Measurements from ENCODE around the gene RBM10. TPM values are rescaled to one million over a fixed set of nuclear protein-coding genes. Genes with fewer than 3 reads are reported as not detected.
A peak's percentile ranks its signal among the peaks of the same experiment; 100 is the strongest.

Gene RBM10
- total and polyA plus RNA-seq, 9 of the 15 experiments (the other 6 are each of a cell fraction or from before 2014, with no cell fraction given): 1.1 to 61.7 (median 31.5) TPM

DNA sequence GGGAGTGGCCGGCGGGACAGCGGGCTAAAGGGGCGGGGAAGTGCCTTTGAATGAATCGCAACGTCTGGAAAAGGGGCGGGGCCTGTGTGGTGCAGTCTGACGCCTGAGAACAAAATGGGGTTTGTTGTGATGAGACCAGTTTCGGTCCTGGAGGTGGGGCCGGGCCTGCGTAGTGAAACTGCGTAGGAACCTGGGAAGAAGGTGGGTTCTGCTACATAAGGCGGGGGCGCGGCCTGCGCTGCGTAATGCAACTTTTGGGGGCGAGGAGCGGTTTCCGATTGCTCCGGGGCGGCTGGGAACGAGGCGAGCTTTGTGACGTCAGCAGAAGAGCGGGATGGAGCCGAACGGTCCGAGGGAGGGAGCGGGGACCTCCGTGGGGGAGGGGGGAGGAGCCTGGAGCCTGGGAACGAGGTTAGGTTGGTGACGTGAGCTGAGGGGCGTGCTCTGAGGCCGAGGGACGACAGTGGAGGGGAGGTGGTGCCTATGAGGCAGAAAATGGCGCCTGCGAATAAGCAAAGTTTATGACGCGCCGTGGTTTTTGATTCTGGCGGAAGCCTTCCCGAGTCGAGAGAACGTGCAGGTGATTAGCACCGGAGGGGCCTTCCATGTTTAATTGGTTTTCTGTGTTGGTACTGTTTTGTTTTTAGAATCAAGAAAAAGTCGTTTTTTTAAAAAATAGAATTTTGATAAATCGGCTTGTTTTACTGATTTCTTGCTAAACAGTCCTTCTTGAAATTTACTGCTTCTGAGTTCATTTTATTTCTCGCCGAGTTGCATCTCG lies 88.5 kb downstream of the RBM10 start (continued):
- TF ChIP-seq, protein P1, sequence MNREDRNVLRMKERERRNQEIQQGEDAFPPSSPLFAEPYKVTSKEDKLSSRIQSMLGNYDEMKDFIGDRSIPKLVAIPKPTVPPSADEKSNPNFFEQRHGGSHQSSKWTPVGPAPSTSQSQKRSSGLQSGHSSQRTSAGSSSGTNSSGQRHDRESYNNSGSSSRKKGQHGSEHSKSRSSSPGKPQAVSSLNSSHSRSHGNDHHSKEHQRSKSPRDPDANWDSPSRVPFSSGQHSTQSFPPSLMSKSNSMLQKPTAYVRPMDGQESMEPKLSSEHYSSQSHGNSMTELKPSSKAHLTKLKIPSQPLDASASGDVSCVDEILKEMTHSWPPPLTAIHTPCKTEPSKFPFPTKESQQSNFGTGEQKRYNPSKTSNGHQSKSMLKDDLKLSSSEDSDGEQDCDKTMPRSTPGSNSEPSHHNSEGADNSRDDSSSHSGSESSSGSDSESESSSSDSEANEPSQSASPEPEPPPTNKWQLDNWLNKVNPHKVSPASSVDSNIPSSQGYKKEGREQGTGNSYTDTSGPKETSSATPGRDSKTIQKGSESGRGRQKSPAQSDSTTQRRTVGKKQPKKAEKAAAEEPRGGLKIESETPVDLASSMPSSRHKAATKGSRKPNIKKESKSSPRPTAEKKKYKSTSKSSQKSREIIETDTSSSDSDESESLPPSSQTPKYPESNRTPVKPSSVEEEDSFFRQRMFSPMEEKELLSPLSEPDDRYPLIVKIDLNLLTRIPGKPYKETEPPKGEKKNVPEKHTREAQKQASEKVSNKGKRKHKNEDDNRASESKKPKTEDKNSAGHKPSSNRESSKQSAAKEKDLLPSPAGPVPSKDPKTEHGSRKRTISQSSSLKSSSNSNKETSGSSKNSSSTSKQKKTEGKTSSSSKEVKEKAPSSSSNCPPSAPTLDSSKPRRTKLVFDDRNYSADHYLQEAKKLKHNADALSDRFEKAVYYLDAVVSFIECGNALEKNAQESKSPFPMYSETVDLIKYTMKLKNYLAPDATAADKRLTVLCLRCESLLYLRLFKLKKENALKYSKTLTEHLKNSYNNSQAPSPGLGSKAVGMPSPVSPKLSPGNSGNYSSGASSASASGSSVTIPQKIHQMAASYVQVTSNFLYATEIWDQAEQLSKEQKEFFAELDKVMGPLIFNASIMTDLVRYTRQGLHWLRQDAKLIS (CRISPR knock-in tag; IDR thresholded peaks at IDR 0.05): no peak
- TF ChIP-seq NRF1 (conservative IDR thresholded peaks at IDR 0.05 in 1 of 2, IDR thresholded peaks at IDR 0.05 in 1 of 2) (peak; percentile 90 to 92), HSF4 (CRISPR knock-in tag; IDR thresholded peaks at IDR 0.05; ENCODE audit: borderline replicate concordance) (no peak), NCOA1 (IDR thresholded peaks at IDR 0.05; ENCODE audit: low read depth) (peak; percentile 86; the same call in 1 of the 2 replicates), PRMT5 (CRISPR knock-in tag; IDR thresholded peaks at IDR 0.05) (no peak), ZNF146 (CRISPR knock-in tag; IDR thresholded peaks at IDR 0.05; ENCODE audit: unreplicated experiment) (no peak), NBN (IDR thresholded peaks at IDR 0.05; ENCODE audit: low read depth) (peak; percentile 31; the same call in 1 of the 2 replicates), ETV6 (IDR thresholded peaks at IDR 0.05; ENCODE audit: borderline replicate concordance in 1 of 2, low read depth in 2 of 2, low read length in 1 of 2) (no peak), ETV6 (CRISPR knock-in tag; IDR thresholded peaks at IDR 0.05; ENCODE audit: borderline replicate concordance) (no peak)
- TF ChIP-seq, protein P2, sequence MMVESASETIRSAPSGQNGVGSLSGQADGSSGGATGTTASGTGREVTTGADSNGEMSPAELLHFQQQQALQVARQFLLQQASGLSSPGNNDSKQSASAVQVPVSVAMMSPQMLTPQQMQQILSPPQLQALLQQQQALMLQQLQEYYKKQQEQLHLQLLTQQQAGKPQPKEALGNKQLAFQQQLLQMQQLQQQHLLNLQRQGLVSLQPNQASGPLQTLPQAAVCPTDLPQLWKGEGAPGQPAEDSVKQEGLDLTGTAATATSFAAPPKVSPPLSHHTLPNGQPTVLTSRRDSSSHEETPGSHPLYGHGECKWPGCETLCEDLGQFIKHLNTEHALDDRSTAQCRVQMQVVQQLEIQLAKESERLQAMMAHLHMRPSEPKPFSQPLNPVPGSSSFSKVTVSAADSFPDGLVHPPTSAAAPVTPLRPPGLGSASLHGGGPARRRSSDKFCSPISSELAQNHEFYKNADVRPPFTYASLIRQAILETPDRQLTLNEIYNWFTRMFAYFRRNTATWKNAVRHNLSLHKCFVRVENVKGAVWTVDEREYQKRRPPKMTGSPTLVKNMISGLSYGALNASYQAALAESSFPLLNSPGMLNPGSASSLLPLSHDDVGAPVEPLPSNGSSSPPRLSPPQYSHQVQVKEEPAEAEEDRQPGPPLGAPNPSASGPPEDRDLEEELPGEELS (CRISPR knock-in tag; IDR thresholded peaks at IDR 0.05; ENCODE audit: borderline replicate concordance): no peak
